Skeletal muscle satellite cell (primary cell): Measurements from ENCODE around the gene COL7A1.
A peak's percentile ranks its signal among the peaks of the same experiment; 100 is the strongest.

Experiments used
- H3K27me3 ChIP-seq: 2 replicates; pipeline ENCODE4 v1.7.0; 2013; ENCODE audit warnings: low read length; ENCODE audit not compliant: control insufficient read depth, insufficient read depth
- H3K36me3 ChIP-seq: 2 replicates; pipeline ENCODE4 v1.7.0; 2013; ENCODE audit warnings: mild to moderate bottlenecking, control low read depth, low read length; ENCODE audit not compliant: insufficient read depth
- H3K4me1 ChIP-seq: 2 replicates; pipeline ENCODE4 v1.7.0; 2013; ENCODE audit warnings: low read length; ENCODE audit not compliant: control insufficient read depth, insufficient read depth
- H3K4me2 ChIP-seq: 2 replicates; pipeline ENCODE4 v1.7.0; 2013; ENCODE audit warnings: mild to moderate bottlenecking, low read length
- H3K4me3 ChIP-seq: 2 replicates; pipeline ENCODE4 v1.7.0; 2013; ENCODE audit warnings: low read length
- H3K9ac ChIP-seq: 2 replicates; pipeline ENCODE4 v1.7.0; 2013; ENCODE audit warnings: mild to moderate bottlenecking, low read depth, low read length, moderate library complexity
- H3K9me3 ChIP-seq: replicated peaks from 2 replicates; pipeline ENCODE4 v1.7.0; 2013; ENCODE audit warnings: mild to moderate bottlenecking, control low read depth, low read length

Gene COL7A1

DNA sequence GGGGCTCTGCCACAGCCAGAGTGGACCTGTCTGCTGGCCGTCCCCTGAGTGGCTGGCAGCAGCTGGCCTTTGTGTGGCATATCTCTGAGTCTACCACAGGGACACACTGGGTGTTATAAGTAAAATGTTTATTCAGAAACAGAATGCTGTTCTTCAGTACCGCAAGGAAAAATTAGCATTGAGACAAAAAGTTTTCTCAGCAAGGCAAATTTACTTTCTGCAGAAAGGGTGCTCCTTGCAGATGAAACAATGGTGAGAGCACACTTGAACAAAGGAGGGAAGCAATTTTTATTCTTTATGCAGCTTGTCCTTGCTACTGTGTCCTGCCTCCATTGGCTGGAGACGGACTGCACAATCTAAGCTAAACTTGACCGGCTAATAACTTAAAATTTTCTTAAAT is 22.4 kb upstream of the COL7A1 start:
- H3K9me3 ChIP-seq, result peaks cover 6% of the 10 kb centered on the region
- H3K4me2 ChIP-seq, result no peak overlapping the region
- peaks cover 37% of the 10 kb centered on the region for H3K4me1 ChIP-seq
- H3K36me3 ChIP-seq, result peaks cover 12% of the 10 kb centered on the region
- no peaks in the 10 kb centered on the region for H3K27me3 ChIP-seq
- no peak overlapping the region for H3K4me3 ChIP-seq
- H3K9ac ChIP-seq, result no peak overlapping the region

DNA sequence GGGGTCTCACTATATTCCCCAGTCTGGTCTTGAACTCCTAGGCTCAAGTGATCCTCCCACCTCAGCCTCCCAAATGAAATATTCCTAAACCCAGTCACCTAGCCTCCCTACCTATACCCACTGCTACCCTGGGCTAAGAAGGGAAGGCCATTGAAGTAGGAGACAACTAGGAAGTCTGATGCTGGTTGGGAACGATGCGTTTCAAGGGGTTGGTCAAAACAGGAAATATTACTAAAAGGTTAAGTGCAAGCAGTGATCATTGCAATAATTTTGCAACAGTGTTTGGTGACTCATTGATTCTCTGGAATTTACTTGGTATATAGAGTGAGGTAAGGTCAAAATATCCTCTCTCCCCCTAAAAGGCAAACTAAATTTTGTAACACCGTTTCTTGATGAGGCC is 18.9 kb upstream of the COL7A1 start:
- Histone ChIP-seq H3K9me3 (peaks cover 6% of the 10 kb centered on the region), H3K9ac (peak overlapping the region; percentile 39), H3K36me3 (no peaks in the 10 kb centered on the region), H3K4me3 (peak overlapping the region; percentile 31), H3K4me1 (peaks cover 27% of the 10 kb centered on the region), H3K27me3 (no peaks in the 10 kb centered on the region), H3K4me2 (peak overlapping the region; percentile 35)

DNA sequence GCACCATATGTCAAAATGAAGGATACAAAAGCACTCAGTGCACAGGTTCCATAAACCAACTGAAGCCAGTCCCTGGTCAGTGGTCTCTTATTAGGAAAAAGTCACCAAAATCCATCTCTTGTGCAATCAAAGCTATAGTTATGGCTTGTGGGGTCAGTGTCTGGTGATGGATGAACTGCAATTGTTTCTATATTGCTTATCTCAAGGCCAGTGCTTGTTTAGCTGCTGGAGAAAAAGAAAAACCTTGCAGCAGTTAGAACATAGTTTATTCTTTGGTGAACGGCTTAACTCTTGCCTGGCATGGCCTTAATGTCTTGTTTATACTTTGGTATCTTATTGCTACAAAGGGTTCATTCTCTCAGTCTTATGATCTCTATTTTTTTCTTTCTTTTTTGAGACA is 17.2 kb upstream of the COL7A1 start:
- Histone ChIP-seq H3K9ac (no peak overlapping the region), H3K9me3 (peaks cover 4% of the 10 kb centered on the region), H3K4me3 (no peak overlapping the region), H3K4me2 (no peak overlapping the region), H3K4me1 (peaks cover 25% of the 10 kb centered on the region), H3K27me3 (no peaks in the 10 kb centered on the region), H3K36me3 (peaks cover 10% of the 10 kb centered on the region)

DNA sequence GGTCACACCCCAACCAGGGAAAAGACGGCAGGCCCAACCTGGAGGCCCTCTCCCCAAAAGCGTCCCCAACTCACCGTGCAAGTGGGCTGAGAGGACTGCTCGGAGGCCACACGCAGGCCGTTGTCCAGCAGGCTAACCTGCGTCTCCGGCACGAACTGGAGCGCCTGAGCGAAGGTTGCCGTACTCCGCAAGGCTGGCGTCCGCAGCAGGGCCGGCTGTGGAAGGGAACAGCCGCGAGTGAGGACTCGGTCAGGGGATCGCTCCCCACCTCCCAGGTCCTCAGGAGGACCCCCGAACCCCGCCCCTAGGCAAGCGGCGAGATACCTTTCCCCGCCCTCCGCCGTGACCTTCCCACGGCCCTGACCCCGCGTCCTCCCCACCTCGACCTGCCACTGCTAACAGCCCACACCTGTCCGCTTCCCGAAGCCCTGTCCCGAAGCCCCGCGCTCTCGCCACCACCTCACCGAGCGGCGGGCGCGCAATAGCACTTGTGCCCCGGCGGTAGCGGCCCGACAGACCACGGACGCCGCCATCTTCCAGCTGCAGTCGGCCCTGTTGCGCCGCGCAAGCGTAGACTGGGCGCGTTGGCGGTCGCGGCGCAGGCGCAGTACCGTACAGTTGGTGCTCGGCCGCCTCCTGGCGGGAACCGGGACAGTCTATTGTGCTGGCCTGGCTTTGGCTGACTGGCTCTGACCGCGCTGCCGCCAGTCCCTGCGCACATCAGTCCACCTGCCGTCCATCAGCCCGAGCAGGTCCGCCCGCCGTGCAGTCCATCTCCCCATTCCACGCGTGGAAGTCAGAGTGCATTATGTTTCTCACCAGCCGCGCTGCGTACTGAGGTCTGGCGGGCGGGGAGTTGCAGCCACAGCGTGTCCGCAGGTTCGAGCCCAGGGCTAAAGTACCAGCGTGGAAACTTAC is 14.2 kb upstream of the COL7A1 start, which contains the start of gene UQCRC1:
UQCRC1 (minus strand) TSS at position 559 of the 918 bp plus-strand sequence; CDS start at position 533, 26 bp downstream.
- Histone ChIP-seq H3K36me3 (peaks cover 31% of the 10 kb centered on the region), H3K4me2 (peak within 1 kb of the TSS; percentile 96), H3K4me1 (peaks cover 22% of the 10 kb centered on the region), H3K27me3 (no peaks in the 10 kb centered on the region), H3K4me3 (peak within 1 kb of the TSS; percentile 100), H3K9me3 (no peaks in the 10 kb centered on the region), H3K9ac (peak within 1 kb of the TSS; percentile 98)

DNA sequence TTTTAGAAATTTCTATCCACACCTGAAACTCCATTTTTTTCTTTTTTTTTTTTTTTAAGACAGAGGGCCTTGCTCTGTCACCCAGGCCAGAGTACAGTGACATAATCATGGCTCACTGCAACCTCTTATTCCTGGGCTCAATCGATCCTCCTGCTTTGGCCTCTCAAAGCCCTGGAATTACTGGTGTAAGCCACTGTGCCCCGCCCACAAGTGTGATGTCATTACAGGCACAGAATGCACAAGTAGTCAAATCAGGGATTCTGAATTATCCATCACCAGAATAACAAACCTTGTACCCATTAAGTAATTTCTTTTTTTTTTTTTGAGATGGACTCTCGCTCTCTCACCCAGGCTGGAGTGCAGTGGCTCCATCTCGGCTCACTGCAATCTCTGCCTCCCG is 12.4 kb upstream of the COL7A1 start:
- Histone ChIP-seq H3K4me2 (peak overlapping the region; percentile 96), H3K36me3 (peaks cover 50% of the 10 kb centered on the region), H3K27me3 (no peaks in the 10 kb centered on the region), H3K4me1 (peaks cover 13% of the 10 kb centered on the region), H3K9ac (no peak overlapping the region), H3K4me3 (no peak overlapping the region), H3K9me3 (no peaks in the 10 kb centered on the region)

DNA sequence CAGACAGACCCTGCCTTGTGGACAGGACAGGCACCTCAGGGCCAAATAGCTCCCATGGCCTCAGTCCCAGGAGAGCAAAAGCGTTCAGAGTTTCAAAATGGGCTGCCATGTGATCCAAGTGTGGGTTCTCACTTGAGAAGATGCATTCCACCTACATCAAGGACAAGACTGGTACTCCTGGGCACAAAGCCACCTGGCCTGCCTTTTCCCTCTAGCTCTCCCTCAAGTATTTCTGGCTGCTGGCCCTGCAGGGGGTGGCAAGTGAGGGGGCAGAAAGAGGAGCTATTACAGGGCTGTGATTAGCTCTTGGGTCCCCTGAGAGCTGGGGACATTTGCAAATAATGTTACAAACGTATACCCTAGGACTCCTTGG is 6.5 kb upstream of the COL7A1 start:
- Histone ChIP-seq H3K4me1 (peaks cover 27% of the 10 kb centered on the region), H3K27me3 (no peaks in the 10 kb centered on the region), H3K9ac (no peak overlapping the region), H3K36me3 (peaks cover 92% of the 10 kb centered on the region), H3K9me3 (no peaks in the 10 kb centered on the region), H3K4me3 (no peak overlapping the region), H3K4me2 (no peak overlapping the region)

DNA sequence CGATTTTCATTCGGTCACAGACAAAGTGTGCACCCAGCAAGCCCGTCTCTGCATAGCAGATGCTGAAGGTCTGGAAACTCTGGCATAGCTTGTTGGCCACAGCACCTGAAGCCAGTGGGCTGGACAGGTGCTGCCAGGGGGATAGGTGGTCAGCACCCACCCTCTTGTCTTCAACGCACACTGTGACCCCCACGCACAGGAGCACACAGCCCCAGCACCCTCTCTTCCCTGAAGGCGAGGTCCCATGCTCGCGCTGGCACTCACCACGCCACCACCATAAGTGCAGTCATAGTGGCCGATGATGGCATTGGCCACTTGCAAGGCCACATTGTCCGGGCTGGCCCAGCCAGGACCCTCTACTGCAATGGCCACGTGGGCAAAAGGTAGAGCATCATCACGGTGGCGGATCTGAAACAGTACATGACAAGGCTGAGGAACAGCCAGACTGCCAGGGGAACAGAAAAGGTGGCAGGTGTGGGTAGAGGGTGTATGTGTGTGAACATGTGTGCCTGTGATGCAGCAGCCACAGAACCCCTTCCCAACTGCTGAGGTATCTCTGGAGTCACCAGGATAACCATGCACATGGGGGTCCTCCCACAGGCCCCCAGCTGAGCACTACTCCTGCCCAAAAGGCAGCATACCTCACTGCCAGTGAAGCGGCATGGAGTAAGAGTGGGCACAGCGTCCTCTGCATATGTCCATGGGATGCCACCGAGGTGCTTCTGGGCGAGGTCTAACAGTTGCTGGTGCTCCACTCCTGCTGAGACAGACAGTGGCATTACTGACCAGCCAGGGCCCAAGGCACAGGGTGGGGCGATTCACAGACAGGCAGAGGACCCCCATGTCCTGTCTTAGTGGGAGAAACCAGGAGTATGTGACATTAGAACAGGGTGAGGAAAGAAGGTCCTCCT is 5.8 kb upstream of the COL7A1 start:
- Histone ChIP-seq H3K36me3 (peaks cover 88% of the 10 kb centered on the region), H3K9ac (no peak overlapping the region), H3K4me3 (no peak overlapping the region), H3K4me1 (peaks cover 33% of the 10 kb centered on the region), H3K4me2 (no peak overlapping the region), H3K27me3 (no peaks in the 10 kb centered on the region), H3K9me3 (no peaks in the 10 kb centered on the region)

DNA sequence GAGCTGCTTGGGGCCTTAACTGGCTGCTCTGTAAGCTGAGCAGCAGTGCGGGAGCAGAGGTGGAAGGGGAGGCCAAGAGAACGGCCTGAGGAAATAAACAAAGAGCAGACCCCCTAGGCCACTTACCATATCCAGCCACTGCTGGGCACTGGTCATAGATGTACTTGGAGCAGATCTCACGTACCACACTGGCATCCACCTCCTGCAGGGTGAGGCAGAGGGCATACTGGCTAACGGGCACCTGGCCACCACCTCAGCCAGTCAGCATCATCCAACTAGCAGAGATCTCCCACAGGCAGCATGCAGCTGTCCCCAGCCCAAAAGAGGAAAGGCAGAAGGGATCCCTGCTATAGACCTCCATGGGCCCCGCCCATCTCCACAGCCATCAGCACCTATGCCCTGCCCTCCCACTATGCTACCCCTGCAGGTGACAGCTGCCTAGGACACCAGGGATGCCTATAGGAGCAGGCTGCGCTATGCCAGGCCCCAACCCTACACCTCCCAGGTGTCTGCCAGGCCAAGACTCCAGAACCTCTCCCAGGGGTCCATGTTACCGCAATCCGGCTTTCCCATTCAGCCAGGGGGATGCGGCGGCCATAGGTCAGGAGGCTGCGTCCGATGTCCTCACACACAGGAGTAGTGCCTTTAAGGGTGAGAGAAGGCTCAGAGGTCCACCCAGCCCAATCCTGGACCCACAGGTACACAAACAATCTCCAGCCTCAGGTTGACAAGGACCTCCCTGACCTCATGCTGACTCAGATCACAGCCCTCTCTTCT is 4.6 kb upstream of the COL7A1 start:
- Histone ChIP-seq H3K9me3 (no peaks in the 10 kb centered on the region), H3K4me1 (peaks cover 46% of the 10 kb centered on the region), H3K27me3 (no peaks in the 10 kb centered on the region), H3K9ac (no peak overlapping the region), H3K4me2 (no peak overlapping the region), H3K4me3 (no peak overlapping the region), H3K36me3 (peaks cover 75% of the 10 kb centered on the region)

DNA sequence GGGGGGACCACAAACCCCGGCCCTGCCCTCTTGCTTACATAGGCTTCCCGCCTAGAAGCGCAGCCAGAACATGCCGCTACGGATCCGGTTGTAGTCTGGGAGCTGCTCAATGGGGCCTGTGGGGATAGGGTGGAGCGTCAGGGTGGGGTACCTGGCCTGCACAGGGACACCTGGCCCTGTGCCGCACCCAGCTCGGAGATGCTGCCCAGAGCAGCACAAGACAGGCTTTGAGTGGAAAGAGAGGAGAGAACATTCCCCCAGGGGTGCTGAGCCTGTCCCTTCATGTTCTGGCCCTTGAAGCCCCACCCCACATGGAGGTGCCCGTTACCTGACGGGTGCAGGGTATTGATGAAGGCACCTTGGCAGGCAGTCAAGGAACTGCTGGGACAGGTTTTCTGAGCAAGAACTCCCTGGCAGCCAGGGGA is 4.0 kb upstream of the COL7A1 start:
- no peaks in the 10 kb centered on the region for H3K9me3 ChIP-seq
- no peaks in the 10 kb centered on the region for H3K27me3 ChIP-seq
- H3K36me3 ChIP-seq, result peaks cover 69% of the 10 kb centered on the region
- H3K4me1 ChIP-seq, result peaks cover 52% of the 10 kb centered on the region
- H3K4me3 ChIP-seq, result peak overlapping the region; percentile 8
- H3K9ac ChIP-seq, result peak overlapping the region; percentile 22
- peak overlapping the region; percentile 36 for H3K4me2 ChIP-seq

DNA sequence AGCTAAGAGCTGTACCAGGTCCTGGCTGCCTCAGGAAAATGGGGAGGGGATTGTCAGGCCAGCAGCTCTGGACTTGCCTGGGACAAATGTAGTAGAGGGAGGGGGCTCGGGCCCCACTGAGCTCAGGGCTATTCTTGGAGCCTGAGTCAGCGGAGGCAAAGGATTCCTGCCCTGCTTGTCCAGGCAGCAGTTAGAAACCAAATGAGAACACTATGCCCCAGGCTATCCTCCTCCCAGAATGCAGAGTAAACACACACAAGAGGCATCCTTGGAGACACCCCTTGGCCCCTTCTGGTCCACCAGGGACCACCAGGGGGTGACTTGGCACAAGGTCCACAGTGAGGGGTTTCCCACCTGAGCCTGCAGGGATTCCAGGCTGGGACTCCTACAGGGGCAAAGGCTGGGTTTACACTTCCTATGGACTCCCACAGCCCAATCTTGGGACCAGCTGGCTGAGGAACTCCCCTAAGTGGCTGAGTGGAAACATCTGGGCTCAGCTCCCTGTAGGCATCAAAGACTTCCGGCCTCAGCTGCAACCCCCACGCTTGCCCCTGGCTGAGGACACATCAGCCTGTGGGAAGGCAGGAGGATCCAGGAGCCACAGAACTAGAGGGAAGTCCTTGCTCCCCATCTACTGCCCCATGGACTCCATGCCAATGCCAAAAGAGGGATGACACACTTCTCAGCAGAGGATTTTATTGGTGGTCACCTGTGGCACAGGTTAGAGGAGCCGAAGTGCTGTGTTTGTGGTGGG is 3.4 kb upstream of the COL7A1 start:
- H3K4me3 ChIP-seq, result peak overlapping the region; percentile 8
- H3K9me3 ChIP-seq, result no peaks in the 10 kb centered on the region
- peaks cover 63% of the 10 kb centered on the region for H3K36me3 ChIP-seq
- peak overlapping the region; percentile 22 for H3K9ac ChIP-seq
- peaks cover 53% of the 10 kb centered on the region for H3K4me1 ChIP-seq
- peak overlapping the region; percentile 36 for H3K4me2 ChIP-seq
- H3K27me3 ChIP-seq, result no peaks in the 10 kb centered on the region
